Left renal cortex interstitium (tissue), 4 donors: ENCODE results near the gene UBIAD1. TPM values are rescaled to one million over a fixed set of nuclear protein-coding genes. Genes with fewer than 3 reads are reported as not detected.
A peak's percentile ranks its signal among the peaks of the same experiment; 100 is the strongest.

Experiments used
- DNase-seq, 4 donors: peaks; one replicate each; pipeline ENCODE4 v3.0.0-alpha.2; 2013; ENCODE audit warnings: low read depth in 4 of 4, low spot score in 2 of 4, missing footprints in 1 of 4
- polyA plus RNA-seq, 4 donors: library from polyadenylated mRNA; unstranded; fragments of 120-200 nt; gene quantifications; one replicate each; pipeline ENCODE4 v1.2.1, GENCODE V29; 2013; ENCODE audit not compliant: insufficient read length in 4 of 4

The UBIAD1 gene
- polyA plus RNA-seq, 4 donors, result 14.8 to 19.1 (median 16.5) TPM

- DNase-seq, result peak in 3 of 4 donors; percentile 65 to 78 (median 76)
Observed at GRCh38 chr1:11337580-11338073, 64.6 kb downstream of the UBIAD1 start.

Other genes starting within 250 kb of the UBIAD1 start
- 10 to 100 TPM in 1 of 4 donors, 1 to 10 TPM in 3; 2.7 to 10.1 (median 6.0) TPM for gene MASP2, start 226.0 kb upstream of the UBIAD1 start, polyA plus RNA-seq
- gene SRM, start 213.2 kb upstream of the UBIAD1 start, polyA plus RNA-seq, result 10 to 100 TPM; 38.5 to 57.5 (median 48.0) TPM
- gene EXOSC10, start 173.3 kb upstream of the UBIAD1 start, polyA plus RNA-seq, result 100 to 1,000 TPM in 2 of 4 donors, 10 to 100 TPM in 2; 73.1 to 108 (median 94.2) TPM
- under 1 TPM in 2 of 4 donors, not detected in 2; 0.06 to 0.14 TPM for gene ANGPTL7, start 83.8 kb upstream of the UBIAD1 start, polyA plus RNA-seq
- gene MTOR, start 10.6 kb upstream of the UBIAD1 start, polyA plus RNA-seq, result 10 to 100 TPM; 33.8 to 49.1 (median 41.6) TPM
- gene DISP3, start 206.0 kb downstream of the UBIAD1 start, polyA plus RNA-seq, result 1 to 10 TPM in 3 of 4 donors, under 1 TPM in 1; 0.88 to 2.4 (median 2.0) TPM